PC-9 (cell line): ENCODE data around the gene PLA2G15.

Experiments
- EZH2 ChIP-seq: fragments of 200-600 bp; sonication (generic); IDR thresholded peaks from 2 replicates; pipeline ENCODE4 v1.8.0; 2017; ENCODE audit warnings: antibody characterized with exemption, low read depth
- TF ChIP-seq, protein P1 (sequence below): fragments of 200-600 bp; sonication (generic); conservative IDR thresholded peaks from 2 replicates; pipeline ENCODE4 v1.6.1; 2017; ENCODE audit warnings: mixed run types, antibody characterized with exemption, mild to moderate bottlenecking, moderate library complexity

DNA sequence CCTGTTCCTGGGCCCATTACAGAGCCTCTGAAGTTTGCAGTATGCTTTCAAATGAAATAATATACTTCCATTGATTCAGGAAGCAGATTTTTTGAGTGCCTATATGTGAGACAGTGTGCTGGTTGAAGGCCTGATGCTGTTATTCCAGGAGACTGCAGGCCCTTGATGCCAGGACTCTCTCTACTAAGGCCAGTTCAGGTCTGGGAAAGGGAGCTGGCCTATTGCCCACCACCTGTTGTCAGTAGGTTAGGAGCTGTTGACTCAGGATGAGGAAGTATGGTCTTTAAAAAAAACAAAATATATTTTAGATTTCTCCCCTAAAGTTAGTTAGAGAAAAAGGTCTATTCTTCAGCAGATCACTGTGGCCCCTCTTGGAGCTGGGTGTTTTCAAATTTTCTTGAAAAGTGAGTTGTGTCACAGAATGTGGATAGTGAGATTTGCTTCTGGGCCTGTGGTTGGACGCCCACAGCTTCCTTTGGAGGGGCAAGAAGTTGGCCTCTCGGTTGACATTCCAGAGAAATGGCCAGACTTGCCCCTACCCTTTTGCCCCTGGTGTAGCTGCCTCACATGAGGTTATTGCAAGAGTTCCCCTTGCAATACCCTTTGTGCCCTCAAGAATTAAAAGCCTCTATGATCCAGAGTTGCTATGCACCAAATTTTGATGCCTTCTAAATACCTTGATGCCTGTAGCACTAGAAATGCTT lies 17.2 kb upstream of the PLA2G15 start:
- TF ChIP-seq, protein P1, sequence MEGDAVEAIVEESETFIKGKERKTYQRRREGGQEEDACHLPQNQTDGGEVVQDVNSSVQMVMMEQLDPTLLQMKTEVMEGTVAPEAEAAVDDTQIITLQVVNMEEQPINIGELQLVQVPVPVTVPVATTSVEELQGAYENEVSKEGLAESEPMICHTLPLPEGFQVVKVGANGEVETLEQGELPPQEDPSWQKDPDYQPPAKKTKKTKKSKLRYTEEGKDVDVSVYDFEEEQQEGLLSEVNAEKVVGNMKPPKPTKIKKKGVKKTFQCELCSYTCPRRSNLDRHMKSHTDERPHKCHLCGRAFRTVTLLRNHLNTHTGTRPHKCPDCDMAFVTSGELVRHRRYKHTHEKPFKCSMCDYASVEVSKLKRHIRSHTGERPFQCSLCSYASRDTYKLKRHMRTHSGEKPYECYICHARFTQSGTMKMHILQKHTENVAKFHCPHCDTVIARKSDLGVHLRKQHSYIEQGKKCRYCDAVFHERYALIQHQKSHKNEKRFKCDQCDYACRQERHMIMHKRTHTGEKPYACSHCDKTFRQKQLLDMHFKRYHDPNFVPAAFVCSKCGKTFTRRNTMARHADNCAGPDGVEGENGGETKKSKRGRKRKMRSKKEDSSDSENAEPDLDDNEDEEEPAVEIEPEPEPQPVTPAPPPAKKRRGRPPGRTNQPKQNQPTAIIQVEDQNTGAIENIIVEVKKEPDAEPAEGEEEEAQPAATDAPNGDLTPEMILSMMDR = no peak
- no peak for TF ChIP-seq EZH2
